ENCODE results near the gene KANSL3.

GRCh38 chr2:96556441-96557330, 81.4 kb downstream of the KANSL3 start:
- TF ChIP-seq CTCF (IDR thresholded peaks at IDR 0.05) = no peak
- no peak for TF ChIP-seq POLR2A (IDR thresholded peaks at IDR 0.05)
- TF ChIP-seq POLR2AphosphoS5 (IDR thresholded peaks at IDR 0.05) = no peak
- TF ChIP-seq EP300 (IDR thresholded peaks at IDR 0.05) = no peak
